Measurements from ENCODE around the gene COL5A3. TPM values are rescaled to one million over a fixed set of nuclear protein-coding genes. Genes with fewer than 3 reads are reported as not detected.

COL5A3 gene
- total and polyA plus RNA-seq, 2 of the 13 experiments (the other 11 are each of a cell fraction or from before 2014, with no cell fraction given), result 0.02 TPM; not detected in 1

DNA sequence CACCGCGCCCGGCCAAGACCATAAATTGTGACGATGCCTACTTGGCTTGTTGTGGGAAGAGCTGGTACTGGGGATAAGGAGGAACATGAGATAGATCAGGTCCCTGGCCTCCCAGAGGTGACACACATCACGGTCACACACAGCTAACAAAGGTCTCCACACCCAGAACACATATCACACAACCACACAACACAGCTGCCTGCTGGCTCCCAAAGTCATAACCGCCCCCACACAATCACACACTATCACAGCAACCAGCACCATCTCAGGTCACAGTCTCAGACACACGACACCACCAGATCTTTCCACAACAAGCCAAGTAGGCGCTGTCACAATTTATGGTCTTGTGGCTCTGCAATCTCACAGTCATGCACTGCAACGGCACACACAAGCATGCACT, 5.7 kb downstream of the COL5A3 start:
- no peaks in the 10 kb centered on the region for H3K36me3 ChIP-seq (replicated peaks in 1 of 2; ENCODE audit: control insufficient read depth in 1 of 2, insufficient read depth in 2 of 2, low read length in 2 of 2)
- TF ChIP-seq IRF9 (CRISPR knock-in tag; IDR thresholded peaks at IDR 0.05; ENCODE audit: borderline replicate concordance), result no peak
- WGBS (ENCODE audit: low lambda C conversion rate), result 49% methylated on average over 9 of the region's 9 CpGs
- H3K9me3 ChIP-seq (ENCODE audit: low read length), result no peaks in the 10 kb centered on the region
- peaks cover 0 to 22% of the 10 kb centered on the region in 2 experiments for H3K27me3 ChIP-seq (ENCODE audit: control insufficient read depth in 1 of 2, insufficient read depth in 2 of 2, low read length in 2 of 2)
- POLR2A ChIA-PET, result no interaction called here
- H3K4me2 ChIP-seq (ENCODE audit: low read depth, low read length), result no peak overlapping the region
- in situ Hi-C loops (cut with HindIII; ENCODE audit: extremely low pct_ligation_motif_present, low pct_unique_long_range_greater_than_20kb), result no loop called here
- FAIRE-seq (no peak), ATAC-seq (no peak), DNase-seq (ENCODE audit: low spot score) (no peak)
- no peaks in the 10 kb centered on the region for H3K79me2 ChIP-seq (ENCODE audit: insufficient read depth, low read length)
- no TSS peak for BruUV-seq (replicated peaks)
- H3K4me1 ChIP-seq (ENCODE audit: insufficient read depth, low read length), result peaks cover 12% of the 10 kb centered on the region
- H3K27ac ChIP-seq (ENCODE audit: extremely low read length, insufficient read depth, low read length), result no peak overlapping the region
- H3K9ac ChIP-seq (ENCODE audit: insufficient read depth, low read depth, low read length), result no peak overlapping the region
- H4K20me1 ChIP-seq (ENCODE audit: insufficient read depth, low read length), result no peaks in the 10 kb centered on the region
- intact Hi-C loops (cut with micrococcal nuclease; ENCODE audit: unreplicated experiment), result no loop called here
- H2AFZ ChIP-seq (ENCODE audit: low read length), result no peak overlapping the region
- CTCF ChIA-PET (ENCODE audit: low intra/inter-chr PET ratio, low total read pairs), result no interaction called here
- no peak overlapping the region for H3K4me3 ChIP-seq (replicated peaks in 1 of 3; ENCODE audit: insufficient read depth in 1 of 3, low read depth in 2 of 3, low read length in 3 of 3)

DNA sequence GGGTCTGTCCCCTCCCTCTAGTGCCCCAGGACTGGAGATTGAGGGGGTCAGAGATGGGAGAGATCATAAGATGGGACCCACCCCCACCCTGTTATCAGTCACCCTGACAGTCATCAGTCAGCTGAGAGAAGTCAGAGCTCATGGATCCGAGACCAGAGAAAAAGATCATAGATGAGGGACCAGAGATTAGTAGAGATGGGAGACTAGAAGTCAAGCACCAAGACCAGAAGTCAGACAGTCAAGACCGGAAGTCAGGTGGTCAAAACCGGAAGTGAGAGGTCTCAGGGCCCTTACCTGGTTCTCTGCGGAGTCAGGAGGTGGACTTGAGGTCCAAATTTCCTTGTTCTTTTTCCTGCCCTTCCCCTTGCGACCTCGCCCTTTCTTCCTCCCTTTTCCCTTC, 7.0 kb downstream of the COL5A3 start:
- Histone ChIP-seq H3K27ac (ENCODE audit: extremely low read length, insufficient read depth, low read length) (no peak overlapping the region), H3K79me2 (ENCODE audit: insufficient read depth, low read length) (no peaks in the 10 kb centered on the region), H4K20me1 (ENCODE audit: insufficient read depth, low read length) (no peaks in the 10 kb centered on the region), H3K9me3 (ENCODE audit: low read length) (no peaks in the 10 kb centered on the region), H3K27me3 (ENCODE audit: control insufficient read depth in 1 of 2, insufficient read depth in 2 of 2, low read length in 2 of 2) (peaks cover 0 to 13% of the 10 kb centered on the region in 2 experiments; a peak in 3 of 5 replicates), H3K4me2 (ENCODE audit: low read depth, low read length) (no peak overlapping the region), H3K36me3 (replicated peaks in 1 of 2; ENCODE audit: control insufficient read depth in 1 of 2, insufficient read depth in 2 of 2, low read length in 2 of 2) (no peaks in the 10 kb centered on the region), H3K9ac (ENCODE audit: insufficient read depth, low read depth, low read length) (no peak overlapping the region), H3K4me1 (ENCODE audit: insufficient read depth, low read length) (peaks cover 12% of the 10 kb centered on the region), H3K4me3 (replicated peaks in 1 of 3; ENCODE audit: insufficient read depth in 1 of 3, low read depth in 2 of 3, low read length in 3 of 3) (no peak overlapping the region), H2AFZ (ENCODE audit: low read length) (no peak overlapping the region)
- 30% methylated on average over 6 of the region's 6 CpGs for WGBS (ENCODE audit: low lambda C conversion rate)
- ATAC-seq, result no peak
- ChIA-PET POLR2A (no interaction called here), CTCF (ENCODE audit: low intra/inter-chr PET ratio, low total read pairs) (no interaction called here)
- no peak for FAIRE-seq
- BruUV-seq (replicated peaks), result no TSS peak
- in situ Hi-C loops (cut with HindIII; ENCODE audit: extremely low pct_ligation_motif_present, low pct_unique_long_range_greater_than_20kb), result no loop called here
- intact Hi-C loops (cut with micrococcal nuclease; ENCODE audit: unreplicated experiment), result loop anchor here (2.0 kb wide), 1 partner anchor 68 kb away; no protein-coding TSS in a partner anchor
- DNase-seq (ENCODE audit: low spot score), result no peak
- peak; percentile 42; the same call in 1 of the 2 replicates for TF ChIP-seq GABPA (IDR thresholded peaks at IDR 0.05; ENCODE audit: low read depth, low read length)
- TF ChIP-seq GABPA (CRISPR knock-in tag; IDR thresholded peaks at IDR 0.05; ENCODE audit: low read depth), result peak; percentile 61; the same call in 1 of the 2 replicates
- peak; percentile 73 for TF ChIP-seq ZBTB40 (IDR thresholded peaks at IDR 0.05)
- no peak for TF ChIP-seq ZBTB40 (CRISPR knock-in tag; IDR thresholded peaks at IDR 0.05)
- no peak for TF ChIP-seq HOXA7 (CRISPR knock-in tag; IDR thresholded peaks at IDR 0.05)
